HepG2 (cell line): Measurements from ENCODE around the gene BSX. TPM values are rescaled to one million over a fixed set of nuclear protein-coding genes. Genes with fewer than 3 reads are reported as not detected.

ENCODE experiments used
- ATAC-seq: fragments of 200-7000 bp; cut with Tn5 transposase; 3 replicates; pipeline ENCODE4 v1.9.1; 2020; ENCODE audit warnings: mild to moderate bottlenecking, moderate library complexity
- BruUV-seq: library from RNA; stranded (reverse); fragments of 400-500 nt; replicated peaks from 2 replicates; lab custom pipeline; 2021; lab: Mats Ljungman, UMichigan
- CTCF ChIA-PET: fragments of 300-600 bp; formaldehyde crosslinking; extraction: SDS; loops from one replicate; lab custom pipeline; 2021; ENCODE audit warnings: low total read pairs, inconsistent platforms, low intra/inter-chr PET ratio; lab: Yijun Ruan, JAX
- POLR2A ChIA-PET: fragments of 350-600 bp; sonication (Branson Sonifier 250); formaldehyde crosslinking; loops from one replicate; lab custom pipeline; 2020; ENCODE audit warnings: antibody characterized with exemption, inconsistent platforms; lab: Yijun Ruan, JAX
- DNase-seq: peaks from one replicate; pipeline ENCODE4 v3.0.0-alpha.2; 2015; ENCODE audit warnings: low spot score
- FAIRE-seq: peaks from 3 replicates; lab custom pipeline; 2011; peaks lifted over from hg19 to GRCh38; lab: Jason Lieb, UNC
- H2AFZ ChIP-seq: one replicate; pipeline ENCODE4 v1.6.1; 2011; ENCODE audit warnings: low read length, inconsistent platforms
- H3K27ac ChIP-seq: fragments of 300-600 bp; 3 replicates; pipeline ENCODE4 v1.8.0; 2011; ENCODE audit warnings: mixed run types, mild to moderate bottlenecking, mixed read lengths, low read length, inconsistent platforms; ENCODE audit not compliant: insufficient read depth; ENCODE audit errors: extremely low read length
- H3K27me3 ChIP-seq, 2 experiments: fragments of 200-600 bp in 1 of 2; 2 replicates in 1 of 2; 3 replicates in 1 of 2; pipeline versions ENCODE4 v1.6.0 to v1.8.0; 2011; ENCODE audit warnings: low read length in 2 of 2, mild to moderate bottlenecking in 2 of 2, moderate library complexity in 2 of 2, inconsistent platforms in 1 of 2; ENCODE audit not compliant: insufficient read depth in 2 of 2, control insufficient read depth in 1 of 2
- H3K36me3 ChIP-seq, 2 experiments: fragments of 200-600 bp in 1 of 2; replicated peaks in 1 of 2; 2 replicates in 1 of 2; 3 replicates in 1 of 2; pipeline versions ENCODE4 v1.5.1 to v1.8.0; 2011; ENCODE audit warnings: low read length in 2 of 2, inconsistent platforms in 1 of 2; ENCODE audit not compliant: insufficient read depth in 2 of 2, control insufficient read depth in 1 of 2
- H3K4me1 ChIP-seq: 2 replicates; pipeline ENCODE4 v1.5.1; 2012; ENCODE audit warnings: low read length, inconsistent platforms; ENCODE audit not compliant: insufficient read depth
- H3K4me2 ChIP-seq: 2 replicates; pipeline ENCODE4 v1.6.0; 2011; ENCODE audit warnings: low read depth, low read length, inconsistent platforms
- H3K4me3 ChIP-seq, 3 experiments: fragments of 200-600 bp in 1 of 3; sonication (generic), shearing (Covaris generic) in 1 of 3; replicated peaks in 1 of 3; 2 replicates each; pipeline ENCODE4 v1.5.1; 2011 to 2016; ENCODE audit warnings: low read length in 3 of 3, inconsistent platforms in 2 of 3, low read depth in 2 of 3, mild to moderate bottlenecking in 2 of 3, control low read depth in 1 of 3, mixed read lengths in 1 of 3; ENCODE audit not compliant: insufficient read depth in 1 of 3
- H3K79me2 ChIP-seq: one replicate; pipeline ENCODE4 v1.6.1; 2011; ENCODE audit warnings: low read length, inconsistent platforms; ENCODE audit not compliant: insufficient read depth
- H3K9ac ChIP-seq: 2 replicates; pipeline ENCODE4 v1.6.0; 2011; ENCODE audit warnings: mild to moderate bottlenecking, low read depth, low read length, inconsistent platforms; ENCODE audit not compliant: insufficient read depth
- H3K9me3 ChIP-seq: 2 replicates; pipeline ENCODE4 v1.5.1; 2012; ENCODE audit warnings: mild to moderate bottlenecking, low read length
- H4K20me1 ChIP-seq: 2 replicates; pipeline ENCODE4 v1.6.0; 2011; ENCODE audit warnings: inconsistent platforms, mild to moderate bottlenecking, low read length, moderate library complexity; ENCODE audit not compliant: insufficient read depth
- CBX2 ChIP-seq, 2 experiments: fragments of 200-600 bp in 1 of 2; sonication (generic); formaldehyde crosslinking in 1 of 2; IDR thresholded peaks; 2 replicates each; pipeline versions ENCODE4 v1.7.0 to v1.8.1; 2018 to 2022; ENCODE audit warnings: low read depth in 2 of 2, low read length in 1 of 2, mild to moderate bottlenecking in 1 of 2, missing genetic modification reagents in 1 of 2
- HNRNPLL ChIP-seq: fragments of 200-400 bp; formaldehyde crosslinking; IDR thresholded peaks from 2 replicates; pipeline ENCODE4 v1.6.1; 2017; ENCODE audit warnings: mild to moderate bottlenecking, low read depth, low read length; ENCODE audit not compliant: poor library complexity, severe bottlenecking
- MAFG ChIP-seq: sonication (generic); formaldehyde crosslinking; IDR thresholded peaks from 2 replicates; pipeline ENCODE4 v1.5.1; 2020; ENCODE audit warnings: mild to moderate bottlenecking, missing genetic modification reagents
- SNAPC2 ChIP-seq: sonication (generic); formaldehyde crosslinking; IDR thresholded peaks from 2 replicates; pipeline ENCODE4 v1.8.1; 2022; ENCODE audit warnings: mild to moderate bottlenecking, missing genetic modification reagents
- SRY ChIP-seq: sonication (generic); formaldehyde crosslinking; IDR thresholded peaks from 2 replicates; pipeline ENCODE4 v1.8.0; 2022; ENCODE audit warnings: mild to moderate bottlenecking, missing genetic modification reagents
- WIZ ChIP-seq: sonication (generic); formaldehyde crosslinking; IDR thresholded peaks from 2 replicates; pipeline ENCODE4 v1.5.1; 2020; ENCODE audit warnings: mild to moderate bottlenecking, missing genetic modification reagents
- ZKSCAN8 ChIP-seq: IDR thresholded peaks from 2 replicates; pipeline ENCODE4 v1.6.1; 2016; ENCODE audit warnings: borderline replicate concordance, missing genetic modification reagents, missing compliant biosample characterization
- ZNF124 ChIP-seq: sonication (generic); formaldehyde crosslinking; IDR thresholded peaks from 2 replicates; pipeline ENCODE4 v1.4.0; 2020; ENCODE audit warnings: missing genetic modification reagents
- ZNF138 ChIP-seq: sonication (generic); formaldehyde crosslinking; IDR thresholded peaks from 2 replicates; pipeline ENCODE4 v1.5.0; 2020; ENCODE audit warnings: mild to moderate bottlenecking, low read depth, missing genetic modification reagents
- ZNF567 ChIP-seq: sonication (generic); formaldehyde crosslinking; IDR thresholded peaks from 2 replicates; pipeline ENCODE4 v1.8.1; 2023; ENCODE audit warnings: mild to moderate bottlenecking, missing genetic modification reagents, borderline replicate concordance
- ZNF75D ChIP-seq: sonication (generic); formaldehyde crosslinking; IDR thresholded peaks from 2 replicates; pipeline ENCODE4 v1.8.1; 2023; ENCODE audit warnings: missing genetic modification reagents, mild to moderate bottlenecking, borderline replicate concordance
- WGBS: methylation state at CpG from one replicate; pipeline ENCODE4 v1.1.6; 2017; ENCODE audit warnings: low lambda C conversion rate; 5-methylcytosine and 5-hydroxymethylcytosine counted together
- in situ Hi-C: cut with HindIII; loops from 2 replicates; pipeline ENCODE4 v1.10.0; 2017; ENCODE audit warnings: low pct_unique_long_range_greater_than_20kb; ENCODE audit not compliant: extremely low pct_ligation_motif_present
- intact Hi-C: fragments of 100-400 bp; cut with micrococcal nuclease; formaldehyde crosslinking; loops from one replicate; pipeline ENCODE4 v1.10.0; 2022; ENCODE audit not compliant: unreplicated experiment
- polyA plus RNA-seq, 8 experiments: library from polyadenylated mRNA; depleted of rRNA in 3 of 8; stranded (reverse) in 7 of 8; unstranded in 1 of 8; fragments of >200 nt; fragmentation: Illumina TruSeq in 4 of 8; extraction: Trizol in 4 of 8; gene quantifications; 2 replicates each; pipeline versions ENCODE4 v1.2.1 to v1.2.3, GENCODE V29; 2011 to 2016; ENCODE audit warnings: low read depth in 4 of 8, missing spikeins in 1 of 8, mixed read lengths in 1 of 8; ENCODE audit not compliant: insufficient read depth in 1 of 8
- total RNA-seq, 5 experiments: library from RNA; depleted of rRNA; stranded (reverse); fragments of >200 nt; fragmentation: Illumina TruSeq; extraction: Trizol; gene quantifications; 2 replicates each; pipeline ENCODE4 v1.2.3, GENCODE V29; 2016; ENCODE audit warnings: low read depth in 1 of 5
- TF ChIP-seq, protein P1 (sequence below): sonication (generic); formaldehyde crosslinking; IDR thresholded peaks from 2 replicates; pipeline ENCODE4 v1.4.0; 2020; ENCODE audit warnings: missing genetic modification reagents
- TF ChIP-seq, protein P2 (sequence below): sonication (generic); formaldehyde crosslinking; IDR thresholded peaks from 2 replicates; pipeline ENCODE4 v1.4.0; 2020; ENCODE audit warnings: missing genetic modification reagents
- TF ChIP-seq, protein P3 (sequence below): sonication (generic); formaldehyde crosslinking; IDR thresholded peaks from 2 replicates; pipeline ENCODE4 v1.4.0; 2020; ENCODE audit warnings: missing genetic modification reagents

The BSX gene
- total and polyA plus RNA-seq, 2 of the 13 experiments (the other 11 are each of a cell fraction or from before 2014, with no cell fraction given), result not detected

DNA sequence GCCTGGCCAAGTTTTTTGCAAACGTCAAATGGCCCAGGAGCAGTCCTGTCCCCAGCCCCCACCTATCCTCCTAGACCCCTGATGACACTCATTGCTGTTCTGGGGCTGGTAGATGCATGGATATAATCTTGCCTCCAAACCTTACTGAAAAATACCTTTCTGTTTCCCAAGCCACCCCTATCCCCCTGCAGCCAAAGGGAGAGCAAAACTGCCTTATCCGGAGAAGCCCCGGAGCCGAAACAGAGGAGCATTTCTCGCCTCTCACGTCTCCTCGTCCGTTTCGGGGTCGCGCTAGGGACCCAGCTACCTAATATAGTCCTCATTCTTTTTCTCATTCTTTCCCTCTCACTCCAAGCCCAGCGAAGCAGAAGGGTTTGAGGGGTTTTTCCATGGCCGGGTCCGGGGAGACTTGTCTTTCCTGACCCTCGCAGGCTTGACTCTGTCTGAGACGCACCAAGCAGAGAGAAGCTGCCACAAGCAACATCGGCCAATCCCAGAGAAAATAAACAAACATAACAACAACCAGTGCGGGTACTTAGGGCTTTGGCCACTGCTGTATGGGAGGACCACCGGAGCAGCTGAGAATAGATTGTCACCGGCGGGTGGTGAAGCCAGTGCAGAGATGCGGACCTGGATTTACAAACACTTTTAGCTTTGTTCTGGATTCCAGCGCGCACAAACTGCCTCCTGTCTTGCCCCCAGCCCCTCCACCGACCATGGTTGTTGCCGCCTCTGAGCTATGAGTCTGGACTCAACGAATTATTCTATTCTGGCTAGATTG, 1.6 kb downstream of the BSX start:
- BruUV-seq, result no TSS peak
- TF ChIP-seq ZNF124 (CRISPR knock-in tag) (no peak), CBX2 (IDR thresholded peaks at IDR 0.05; ENCODE audit: low read depth, low read length) (no peak), CBX2 (CRISPR knock-in tag; IDR thresholded peaks at IDR 0.05; ENCODE audit: low read depth) (no peak), ZNF75D (no peak), MAFG (CRISPR knock-in tag) (no peak), HNRNPLL (no peak), SRY (no peak), ZKSCAN8 (CRISPR knock-in tag) (no peak), ZNF567 (CRISPR knock-in tag) (no peak), SNAPC2 (CRISPR knock-in tag) (no peak), WIZ (CRISPR knock-in tag) (no peak), ZNF138 (no peak)
- TF ChIP-seq, protein P1, sequence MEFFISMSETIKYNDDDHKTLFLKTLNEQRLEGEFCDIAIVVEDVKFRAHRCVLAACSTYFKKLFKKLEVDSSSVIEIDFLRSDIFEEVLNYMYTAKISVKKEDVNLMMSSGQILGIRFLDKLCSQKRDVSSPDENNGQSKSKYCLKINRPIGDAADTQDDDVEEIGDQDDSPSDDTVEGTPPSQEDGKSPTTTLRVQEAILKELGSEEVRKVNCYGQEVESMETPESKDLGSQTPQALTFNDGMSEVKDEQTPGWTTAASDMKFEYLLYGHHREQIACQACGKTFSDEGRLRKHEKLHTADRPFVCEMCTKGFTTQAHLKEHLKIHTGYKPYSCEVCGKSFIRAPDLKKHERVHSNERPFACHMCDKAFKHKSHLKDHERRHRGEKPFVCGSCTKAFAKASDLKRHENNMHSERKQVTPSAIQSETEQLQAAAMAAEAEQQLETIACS (CRISPR knock-in tag), result no peak
- TF ChIP-seq, protein P2, sequence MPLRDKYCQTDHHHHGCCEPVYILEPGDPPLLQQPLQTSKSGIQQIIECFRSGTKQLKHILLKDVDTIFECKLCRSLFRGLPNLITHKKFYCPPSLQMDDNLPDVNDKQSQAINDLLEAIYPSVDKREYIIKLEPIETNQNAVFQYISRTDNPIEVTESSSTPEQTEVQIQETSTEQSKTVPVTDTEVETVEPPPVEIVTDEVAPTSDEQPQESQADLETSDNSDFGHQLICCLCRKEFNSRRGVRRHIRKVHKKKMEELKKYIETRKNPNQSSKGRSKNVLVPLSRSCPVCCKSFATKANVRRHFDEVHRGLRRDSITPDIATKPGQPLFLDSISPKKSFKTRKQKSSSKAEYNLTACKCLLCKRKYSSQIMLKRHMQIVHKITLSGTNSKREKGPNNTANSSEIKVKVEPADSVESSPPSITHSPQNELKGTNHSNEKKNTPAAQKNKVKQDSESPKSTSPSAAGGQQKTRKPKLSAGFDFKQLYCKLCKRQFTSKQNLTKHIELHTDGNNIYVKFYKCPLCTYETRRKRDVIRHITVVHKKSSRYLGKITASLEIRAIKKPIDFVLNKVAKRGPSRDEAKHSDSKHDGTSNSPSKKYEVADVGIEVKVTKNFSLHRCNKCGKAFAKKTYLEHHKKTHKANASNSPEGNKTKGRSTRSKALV (CRISPR knock-in tag), result no peak
- TF ChIP-seq, protein P3, sequence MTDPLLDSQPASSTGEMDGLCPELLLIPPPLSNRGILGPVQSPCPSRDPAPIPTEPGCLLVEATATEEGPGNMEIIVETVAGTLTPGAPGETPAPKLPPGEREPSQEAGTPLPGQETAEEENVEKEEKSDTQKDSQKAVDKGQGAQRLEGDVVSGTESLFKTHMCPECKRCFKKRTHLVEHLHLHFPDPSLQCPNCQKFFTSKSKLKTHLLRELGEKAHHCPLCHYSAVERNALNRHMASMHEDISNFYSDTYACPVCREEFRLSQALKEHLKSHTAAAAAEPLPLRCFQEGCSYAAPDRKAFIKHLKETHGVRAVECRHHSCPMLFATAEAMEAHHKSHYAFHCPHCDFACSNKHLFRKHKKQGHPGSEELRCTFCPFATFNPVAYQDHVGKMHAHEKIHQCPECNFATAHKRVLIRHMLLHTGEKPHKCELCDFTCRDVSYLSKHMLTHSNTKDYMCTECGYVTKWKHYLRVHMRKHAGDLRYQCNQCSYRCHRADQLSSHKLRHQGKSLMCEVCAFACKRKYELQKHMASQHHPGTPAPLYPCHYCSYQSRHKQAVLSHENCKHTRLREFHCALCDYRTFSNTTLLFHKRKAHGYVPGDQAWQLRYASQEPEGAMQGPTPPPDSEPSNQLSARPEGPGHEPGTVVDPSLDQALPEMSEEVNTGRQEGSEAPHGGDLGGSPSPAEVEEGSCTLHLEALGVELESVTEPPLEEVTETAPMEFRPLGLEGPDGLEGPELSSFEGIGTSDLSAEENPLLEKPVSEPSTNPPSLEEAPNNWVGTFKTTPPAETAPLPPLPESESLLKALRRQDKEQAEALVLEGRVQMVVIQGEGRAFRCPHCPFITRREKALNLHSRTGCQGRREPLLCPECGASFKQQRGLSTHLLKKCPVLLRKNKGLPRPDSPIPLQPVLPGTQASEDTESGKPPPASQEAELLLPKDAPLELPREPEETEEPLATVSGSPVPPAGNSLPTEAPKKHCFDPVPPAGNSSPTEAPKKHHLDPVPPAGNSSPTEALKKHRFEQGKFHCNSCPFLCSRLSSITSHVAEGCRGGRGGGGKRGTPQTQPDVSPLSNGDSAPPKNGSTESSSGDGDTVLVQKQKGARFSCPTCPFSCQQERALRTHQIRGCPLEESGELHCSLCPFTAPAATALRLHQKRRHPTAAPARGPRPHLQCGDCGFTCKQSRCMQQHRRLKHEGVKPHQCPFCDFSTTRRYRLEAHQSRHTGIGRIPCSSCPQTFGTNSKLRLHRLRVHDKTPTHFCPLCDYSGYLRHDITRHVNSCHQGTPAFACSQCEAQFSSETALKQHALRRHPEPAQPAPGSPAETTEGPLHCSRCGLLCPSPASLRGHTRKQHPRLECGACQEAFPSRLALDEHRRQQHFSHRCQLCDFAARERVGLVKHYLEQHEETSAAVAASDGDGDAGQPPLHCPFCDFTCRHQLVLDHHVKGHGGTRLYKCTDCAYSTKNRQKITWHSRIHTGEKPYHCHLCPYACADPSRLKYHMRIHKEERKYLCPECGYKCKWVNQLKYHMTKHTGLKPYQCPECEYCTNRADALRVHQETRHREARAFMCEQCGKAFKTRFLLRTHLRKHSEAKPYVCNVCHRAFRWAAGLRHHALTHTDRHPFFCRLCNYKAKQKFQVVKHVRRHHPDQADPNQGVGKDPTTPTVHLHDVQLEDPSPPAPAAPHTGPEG (CRISPR knock-in tag), result no peak

More for the DNA sequence above, 1.6 kb downstream of the BSX start:
- no peaks in the 10 kb centered on the region for H3K4me1 ChIP-seq
- CTCF ChIA-PET, result no interaction called here
- no peak overlapping the region for H3K4me3 ChIP-seq
- no peaks in the 10 kb centered on the region for H3K36me3 ChIP-seq
- peaks cover 9 to 86% of the 10 kb centered on the region in 2 experiments for H3K27me3 ChIP-seq
- 10% methylated on average over 26 of the region's 27 CpGs for WGBS
- POLR2A ChIA-PET, result no interaction called here
- no peak overlapping the region for H3K27ac ChIP-seq
- no peak for ATAC-seq
- FAIRE-seq, result no peak
- H4K20me1 ChIP-seq, result 0 out of 2 replicates have a peak, but pooled peaks cover 4% of the 10 kb centered on the region
- H3K9me3 ChIP-seq, result no peaks in the 10 kb centered on the region
- H3K79me2 ChIP-seq, result no peaks in the 10 kb centered on the region
- no peak overlapping the region for H3K4me2 ChIP-seq
- in situ Hi-C loops, result no loop called here
- no peak overlapping the region for H3K9ac ChIP-seq
- no peak overlapping the region for H2AFZ ChIP-seq
- intact Hi-C loops, result no loop called here
- no peak for DNase-seq
